DMS53 treated with DMSO at 0.1 percent for 48 hours (cell line): Measurements from ENCODE around the gene ZNF525.
"Not testable (repeated sequence)": the region's sequence is repeated elsewhere in the genome, so short reads cannot be mapped to it uniquely, and the experiment has no call there.

Source experiments
- DNase-seq: peaks from one replicate; lab custom pipeline; 2025; ENCODE audit not compliant: unreplicated experiment; lab: John Stamatoyannopoulos, UW

ZNF525 gene

DNA sequence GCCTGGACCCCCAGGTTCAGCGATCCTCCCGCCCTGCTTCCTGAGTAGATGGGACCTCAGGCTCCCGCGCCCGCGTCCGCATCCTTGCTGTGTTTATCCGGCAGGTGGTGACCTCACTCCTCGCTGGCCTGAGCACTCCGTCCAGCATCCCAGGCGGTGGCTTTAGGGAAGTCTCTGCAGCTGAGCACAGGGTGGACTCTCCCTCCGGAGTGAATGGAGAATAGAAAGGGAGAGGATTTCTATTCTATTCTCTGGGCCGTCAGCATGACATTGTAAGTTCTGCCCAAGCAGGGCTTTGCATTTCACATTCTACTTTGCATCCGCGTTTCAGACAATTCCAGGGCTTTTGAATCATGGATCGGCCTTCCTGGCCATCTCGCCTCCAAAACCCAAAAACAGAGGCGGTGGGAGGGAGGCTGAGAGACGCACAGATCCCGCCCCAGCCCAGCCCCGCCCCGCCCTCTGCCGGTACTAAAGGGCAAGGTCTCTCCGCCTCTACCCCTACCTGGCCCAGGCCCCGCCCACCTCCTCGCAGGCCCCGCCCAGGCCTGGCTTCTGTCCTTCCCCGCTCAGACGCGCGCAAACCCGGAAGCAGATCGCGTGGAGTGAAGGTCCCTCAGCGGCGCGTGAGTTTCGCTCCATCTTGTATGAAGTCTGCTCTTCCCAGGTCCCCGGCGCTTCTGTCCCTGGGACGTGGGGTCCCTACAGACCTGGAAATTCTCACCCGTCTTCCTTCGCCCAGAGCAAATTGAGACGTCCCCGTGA, at the start of gene ZNF525:
Gene ZNF525 (plus strand): TSS at position 572 of the 765 bp plus-strand sequence. CDS start 6,577 bp downstream, outside the sequence.
- peak; percentile 88 for DNase-seq

DNA sequence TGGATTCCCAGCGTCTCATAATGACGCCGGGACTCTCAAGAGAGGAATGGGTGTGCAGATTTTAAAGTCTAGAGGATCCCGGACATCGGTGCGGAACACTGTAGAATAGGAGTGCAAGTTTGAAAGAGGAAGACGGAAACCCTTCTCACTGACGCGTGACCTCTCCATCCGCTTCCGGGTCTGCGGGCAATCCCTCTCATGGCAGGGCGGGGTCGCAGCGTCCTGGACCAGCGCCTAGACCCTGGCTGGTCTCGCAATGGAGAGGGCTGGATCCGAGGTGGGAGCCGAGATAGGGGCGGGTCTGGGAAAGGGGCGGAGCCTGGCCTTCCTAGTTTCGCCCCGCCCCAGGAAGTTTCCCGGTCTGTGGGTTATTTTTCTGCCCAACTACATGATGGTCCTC, 36.5 kb upstream of the ZNF525 start:
- no peak for DNase-seq

DNA sequence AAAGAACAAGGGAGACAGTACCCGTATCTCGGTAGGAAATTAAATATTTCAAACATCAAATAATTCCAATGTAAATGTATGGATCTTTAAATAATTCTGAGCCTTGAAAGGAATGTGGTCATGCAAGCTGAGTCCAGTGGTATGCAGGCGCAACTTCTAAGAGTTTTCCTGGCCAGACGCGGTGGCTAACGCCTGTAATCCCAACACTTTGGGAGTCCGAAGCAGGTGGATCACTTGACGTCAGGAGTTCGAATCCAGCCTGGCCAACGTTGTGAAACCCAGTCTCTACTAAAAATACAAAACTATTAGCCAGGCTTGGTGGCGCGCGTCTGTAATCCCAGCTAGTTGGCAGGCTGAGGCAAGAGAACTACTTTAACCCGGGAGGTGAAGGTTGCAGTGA, 33.0 kb upstream of the ZNF525 start:
- no peak for DNase-seq

DNA sequence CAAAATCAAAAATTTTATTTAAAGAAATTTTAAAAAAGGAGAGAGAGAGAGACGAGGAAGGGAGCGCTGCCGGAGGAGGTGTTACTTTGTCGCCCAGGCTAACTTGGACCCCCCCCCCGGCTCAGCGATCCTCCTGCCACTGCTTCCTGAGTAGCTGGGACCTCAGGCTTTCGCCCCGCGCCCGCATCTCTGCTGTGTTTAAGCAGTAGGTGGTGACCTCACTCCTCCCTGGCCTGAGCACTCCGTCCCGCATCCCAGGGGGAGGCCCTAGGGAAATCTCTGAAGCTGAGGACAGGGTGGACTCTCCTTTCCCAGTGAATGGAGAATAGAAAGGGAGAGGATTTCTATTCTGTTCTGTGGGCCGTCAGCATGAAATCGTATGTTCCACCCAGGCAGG, 32.4 kb upstream of the ZNF525 start:
- no peak for DNase-seq

DNA sequence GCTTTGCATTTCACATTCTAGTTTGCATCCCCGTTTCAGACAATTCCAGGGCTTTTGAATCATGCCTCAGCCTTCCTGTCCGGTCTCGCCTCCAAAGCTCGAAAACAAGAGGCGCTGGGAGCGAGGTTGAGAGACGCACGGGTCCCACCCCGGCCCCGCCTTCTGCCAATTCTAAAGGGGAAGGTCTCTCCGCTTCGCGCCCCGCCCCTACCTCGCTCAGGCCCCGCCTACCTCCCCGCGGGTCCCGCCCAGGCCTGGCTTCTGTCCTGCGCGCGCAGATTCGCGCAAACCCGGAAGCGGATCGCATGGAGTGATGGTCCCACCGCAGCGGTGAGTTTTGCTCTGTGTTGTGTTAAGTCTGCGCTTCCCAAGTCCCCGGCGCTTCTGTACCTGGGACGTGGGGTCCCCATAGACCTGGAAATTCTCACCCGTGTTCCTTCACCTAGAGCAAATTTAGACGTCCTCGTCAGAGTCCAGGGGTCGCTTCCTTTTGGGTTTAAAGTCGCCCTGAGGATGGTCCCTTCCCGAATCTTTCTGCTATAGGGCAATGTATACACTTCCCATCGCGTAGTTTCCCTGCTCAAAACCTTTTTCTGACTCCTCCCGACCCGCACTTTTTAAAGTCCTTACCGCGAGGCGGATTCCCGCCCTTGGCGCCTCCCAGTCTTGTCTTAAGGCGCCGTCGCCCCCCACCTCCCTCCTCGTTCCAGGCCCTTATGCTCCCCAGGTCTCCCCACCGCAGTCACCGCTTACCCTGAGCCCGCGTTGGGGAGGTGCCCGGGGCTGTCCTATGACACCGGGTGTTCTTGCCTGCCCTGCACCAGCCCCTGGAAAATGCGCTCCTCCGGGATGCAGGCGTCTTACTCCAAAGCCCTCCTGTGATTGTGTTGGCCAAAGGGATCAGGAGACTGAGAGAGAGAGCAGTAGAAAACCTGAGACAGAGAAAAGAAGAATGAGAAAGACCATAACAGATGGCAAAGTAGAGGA, 31.7 kb upstream of the ZNF525 start, which contains the start of gene ZNF845:
Gene ZNF845 (plus strand): TSS at position 287 of the 987 bp plus-strand sequence. CDS start 7,559 bp downstream, outside the sequence.
- DNase-seq = peak; percentile 55

DNA sequence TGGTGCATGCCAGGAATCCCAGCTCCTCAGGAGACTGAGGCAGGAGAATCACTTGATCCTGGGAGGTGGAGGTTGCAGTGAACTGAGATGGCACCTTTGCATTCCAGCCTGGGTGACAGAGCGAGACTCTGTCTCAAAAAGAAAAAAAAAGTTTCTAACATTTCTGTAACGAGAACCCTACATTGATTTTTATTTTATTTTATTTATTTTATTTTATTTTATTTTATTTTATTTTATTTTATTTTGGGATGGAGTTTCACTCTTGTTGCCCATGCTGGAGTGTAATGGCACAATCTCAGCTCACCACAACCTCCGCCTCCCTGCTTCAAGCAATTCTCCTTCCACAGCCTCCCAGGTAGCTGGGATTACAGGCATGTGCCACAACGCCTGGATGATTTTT, 21.1 kb upstream of the ZNF525 start:
- not testable (repeated sequence) for DNase-seq

DNA sequence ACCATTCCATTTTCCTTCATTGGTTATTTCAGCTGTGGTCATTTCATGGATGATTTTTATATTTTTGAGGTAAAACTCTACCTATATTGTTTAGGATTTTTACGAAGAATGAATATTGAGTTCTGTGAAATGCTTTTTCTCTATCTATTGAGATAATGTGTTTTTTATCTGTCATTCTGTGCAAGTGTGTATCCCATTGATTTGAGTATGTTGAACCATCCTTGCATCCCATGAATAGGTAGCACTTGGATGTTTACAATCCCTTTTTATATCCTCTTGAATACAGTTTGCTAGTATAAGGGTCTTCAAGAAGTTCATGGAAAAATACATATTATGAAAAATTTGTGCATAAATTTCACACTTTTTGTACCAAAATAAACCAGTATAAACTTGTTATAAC, 9.8 kb upstream of the ZNF525 start:
- DNase-seq = no peak

DNA sequence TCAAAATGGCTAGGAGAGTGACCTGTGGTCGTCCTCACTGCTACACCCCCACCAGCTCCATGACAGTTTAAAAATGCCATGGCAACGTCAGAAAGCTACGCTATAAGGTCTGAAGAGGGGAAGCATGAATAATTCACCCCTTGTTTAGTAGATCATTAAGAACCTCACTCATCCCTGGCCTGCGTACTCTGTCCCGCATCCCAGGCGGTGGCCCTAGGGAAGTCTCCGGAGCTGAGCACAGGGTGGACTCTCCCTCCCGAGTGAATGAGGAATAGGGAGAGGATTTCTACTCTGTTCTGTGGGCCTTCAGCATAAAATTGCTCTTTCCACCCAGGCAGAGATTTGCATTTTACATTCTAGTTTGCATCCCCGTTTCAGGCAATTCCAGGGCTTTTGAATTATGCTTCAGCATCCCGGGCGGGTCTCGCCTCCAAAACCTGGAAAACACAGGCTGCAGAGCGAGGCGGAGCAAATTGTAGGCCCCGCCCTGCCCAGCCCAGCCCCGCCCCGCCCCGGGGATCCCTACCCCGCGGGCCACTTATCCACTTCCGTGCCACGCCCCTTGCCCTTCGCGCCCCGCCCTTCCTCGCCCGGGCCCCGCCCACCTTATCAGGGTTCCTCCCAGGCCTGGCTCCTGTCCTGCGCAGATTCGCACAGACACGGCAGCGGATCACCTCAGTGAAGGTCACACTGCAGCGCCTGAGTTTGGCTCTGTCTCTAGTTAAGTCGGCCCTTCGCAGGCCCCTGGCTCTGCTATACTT, 7.5 kb upstream of the ZNF525 start:
- no peak for DNase-seq

DNA sequence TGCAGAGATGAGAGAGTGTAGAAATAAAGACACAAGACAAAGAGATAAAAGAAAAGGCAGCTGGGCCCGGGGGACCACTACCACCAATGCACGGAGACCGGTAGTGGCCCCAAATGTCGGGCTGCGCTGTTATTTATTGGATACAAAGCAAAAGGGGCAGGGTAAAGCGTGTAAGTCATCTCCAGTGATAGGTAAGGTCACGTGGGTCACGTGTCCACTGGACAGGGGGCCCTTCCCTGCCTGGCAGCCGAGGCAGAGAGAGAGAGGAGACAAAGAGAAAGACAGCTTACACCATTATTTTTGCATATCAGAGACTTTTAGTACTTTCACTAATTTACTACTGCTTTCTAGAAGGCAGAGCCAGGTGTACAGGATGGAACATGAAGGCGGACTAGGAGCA, 5.4 kb upstream of the ZNF525 start:
- DNase-seq = not testable (repeated sequence)

DNA sequence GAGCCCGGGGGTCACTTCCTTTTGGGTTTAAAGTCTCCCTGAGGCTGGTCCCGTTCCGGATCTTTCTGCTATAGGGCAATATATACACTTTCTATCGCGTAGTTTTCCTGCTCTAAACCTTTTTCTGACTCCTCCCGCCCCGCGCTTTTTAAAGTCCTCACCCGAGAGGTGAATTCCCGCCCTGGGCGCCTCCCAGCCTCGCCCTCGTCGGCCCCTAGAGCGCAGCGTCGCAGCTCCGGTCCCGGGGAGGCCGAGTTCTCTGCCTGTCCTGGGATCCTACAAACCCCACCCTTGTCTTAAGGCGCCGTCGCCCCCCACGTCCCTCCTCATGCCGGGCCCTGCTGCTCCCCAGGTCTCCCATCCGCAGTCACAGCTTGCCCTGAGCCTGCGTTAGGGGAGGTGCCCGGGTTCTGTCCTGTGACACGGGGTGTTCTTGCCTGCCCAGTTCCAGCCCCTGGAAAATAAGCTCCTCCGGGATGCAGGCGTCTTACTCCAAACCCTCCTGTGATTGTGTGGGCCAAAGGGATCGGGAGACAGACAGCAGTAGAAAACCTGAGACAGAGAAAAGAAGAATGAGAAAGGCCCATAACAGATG, 491 bp downstream of the ZNF525 start:
- DNase-seq = no peak

DNA sequence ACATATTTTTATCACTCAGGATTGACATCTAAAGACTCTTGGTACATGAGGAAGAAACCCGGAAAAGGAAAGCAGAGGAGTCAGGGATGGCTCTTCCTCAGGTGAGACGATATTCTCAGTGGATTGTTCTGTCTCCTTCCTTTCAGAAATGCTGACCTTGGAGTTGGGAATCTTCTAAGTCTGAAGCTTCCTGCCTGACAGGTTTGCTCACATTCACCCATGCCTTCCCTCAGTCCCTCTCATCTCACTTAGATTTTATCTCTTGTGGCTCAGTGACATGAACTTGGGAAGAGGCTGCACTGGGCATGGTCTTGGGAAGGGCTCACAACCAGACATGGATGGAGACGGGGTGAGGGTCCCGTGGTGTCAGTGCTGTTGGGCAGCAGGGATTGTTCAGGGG, 6.7 kb downstream of the ZNF525 start:
- no peak for DNase-seq

DNA sequence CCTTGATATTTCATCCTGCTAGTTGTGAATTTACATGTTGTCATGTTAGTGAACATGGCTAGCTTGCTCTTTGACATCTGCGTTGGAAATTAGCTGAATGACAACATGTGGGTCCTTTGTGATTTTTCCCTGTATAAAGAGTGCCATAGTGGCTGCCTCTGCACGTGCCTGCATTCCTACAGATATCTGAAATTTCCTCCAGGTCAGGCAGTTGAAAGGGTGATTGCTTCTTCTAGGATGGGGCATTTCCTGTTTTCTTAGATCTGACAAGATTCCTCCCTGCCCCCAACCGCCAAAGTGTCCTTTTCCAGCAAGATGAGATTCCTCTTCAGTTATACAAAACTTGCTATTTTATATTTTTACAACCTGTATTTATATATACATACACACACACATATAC, 8.8 kb downstream of the ZNF525 start:
- DNase-seq = no peak

DNA sequence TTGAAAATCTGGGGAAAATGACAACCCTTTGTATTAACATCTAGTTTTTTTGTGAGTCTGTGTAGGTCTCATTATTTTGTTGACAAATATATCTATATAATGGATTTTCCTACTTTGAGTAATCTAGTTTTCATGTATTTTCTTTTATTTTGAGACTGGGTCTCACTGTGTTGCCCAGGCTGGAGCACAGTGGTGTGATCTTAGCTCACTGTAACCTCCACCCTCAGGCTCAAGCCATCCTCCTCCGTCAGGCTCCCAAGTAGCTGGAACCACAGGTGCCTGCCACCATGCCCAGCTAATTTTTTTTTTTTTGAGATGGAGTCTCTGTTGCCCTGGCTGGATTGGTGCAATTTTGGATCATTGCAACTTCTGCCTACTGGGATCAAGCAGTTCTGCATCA, 9.2 kb downstream of the ZNF525 start:
- DNase-seq = no peak

DNA sequence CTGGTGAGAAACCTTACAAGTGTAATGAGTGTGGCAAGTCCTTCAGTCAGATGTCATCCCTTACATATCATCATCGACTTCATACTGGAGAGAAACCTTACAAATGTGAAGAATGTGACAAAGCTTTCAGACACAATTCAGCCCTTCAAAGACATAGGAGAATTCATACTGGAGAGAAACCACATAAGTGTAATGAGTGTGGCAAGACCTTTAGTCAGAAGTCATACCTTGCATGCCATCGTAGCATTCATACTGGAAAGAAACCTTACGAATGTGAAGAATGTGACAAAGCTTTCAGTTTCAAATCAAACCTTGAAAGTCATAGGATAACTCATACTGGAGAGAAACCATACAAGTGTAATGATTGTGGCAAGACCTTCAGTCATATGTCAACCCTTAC, 15.9 kb downstream of the ZNF525 start:
- no peak for DNase-seq

DNA sequence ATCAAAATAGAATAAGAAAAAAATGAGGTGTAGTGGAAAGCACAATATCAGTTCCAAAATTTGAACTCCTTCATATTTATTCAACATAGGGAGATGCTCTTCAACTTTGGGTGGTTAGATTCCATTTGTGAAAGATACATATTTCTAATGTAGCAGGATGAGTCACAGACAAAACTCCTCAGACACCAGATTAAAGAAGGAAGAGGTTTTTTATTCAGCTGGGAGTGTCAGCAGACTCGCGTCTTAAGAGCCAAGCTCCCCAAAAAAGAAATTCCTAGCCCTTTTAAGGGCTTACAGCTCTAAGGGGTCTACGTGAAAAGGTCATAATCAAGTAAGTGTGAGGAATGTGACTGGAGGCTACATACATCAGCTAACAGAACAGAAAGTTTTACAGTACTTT, 22.7 kb downstream of the ZNF525 start:
- DNase-seq = no peak

DNA sequence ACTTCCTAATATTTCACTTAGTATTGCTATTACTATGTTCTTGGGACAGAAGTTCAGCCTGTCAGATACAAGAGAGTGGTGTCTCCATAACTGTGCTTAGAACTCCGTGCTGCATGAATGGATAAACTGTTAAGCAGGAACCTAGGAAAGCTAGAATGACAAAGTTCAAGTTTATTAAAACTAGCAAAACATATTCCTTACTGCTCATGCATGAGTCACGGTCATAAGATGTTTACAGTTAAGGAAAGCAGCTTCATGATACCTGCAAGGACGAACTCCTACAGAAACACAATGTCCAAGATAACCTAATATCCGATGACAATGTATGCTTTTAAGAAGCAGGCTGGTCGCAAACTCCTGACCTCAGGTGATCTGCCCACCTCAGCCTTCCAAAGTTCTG, 23.4 kb downstream of the ZNF525 start:
- no peak for DNase-seq

DNA sequence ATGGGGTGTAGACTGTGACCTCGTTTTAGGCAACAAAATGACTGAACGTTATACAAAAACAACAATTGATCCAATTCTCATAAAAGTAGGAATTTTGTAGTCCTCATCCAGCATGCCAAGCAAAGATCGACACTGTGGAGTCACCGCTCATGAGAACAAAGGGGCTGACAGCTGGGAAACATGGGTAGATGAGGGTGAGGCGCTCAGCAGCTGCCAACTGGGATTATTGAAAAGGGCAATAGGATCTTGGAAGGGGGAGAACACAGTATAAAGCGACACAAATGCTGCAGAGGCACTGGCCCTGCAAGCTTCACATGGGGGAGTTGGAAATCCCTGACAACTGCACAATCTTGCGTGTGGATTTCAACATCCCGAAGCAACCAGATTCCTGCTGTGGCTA, 24.1 kb downstream of the ZNF525 start:
- DNase-seq = no peak

DNA sequence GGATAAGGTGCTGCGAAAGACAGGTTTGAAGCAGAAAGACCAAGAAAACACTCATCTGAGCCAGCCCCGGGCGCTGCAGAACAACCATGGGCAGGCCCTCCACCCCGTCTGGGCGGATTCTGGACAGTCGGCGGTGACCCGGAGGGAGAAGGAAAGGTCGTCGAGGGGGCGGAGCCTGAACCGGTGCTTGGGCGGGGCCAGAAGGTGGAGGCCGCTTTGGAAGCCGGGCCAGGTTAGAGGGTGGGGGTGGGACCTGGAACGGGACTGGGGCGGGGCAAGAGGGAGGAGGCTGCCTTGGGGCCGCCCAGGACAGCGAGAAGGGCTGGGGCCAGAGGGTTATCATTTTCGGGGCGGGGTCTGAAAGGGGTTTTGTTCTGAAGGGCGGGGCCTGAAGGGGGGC, 24.5 kb downstream of the ZNF525 start:
- no peak for DNase-seq

DNA sequence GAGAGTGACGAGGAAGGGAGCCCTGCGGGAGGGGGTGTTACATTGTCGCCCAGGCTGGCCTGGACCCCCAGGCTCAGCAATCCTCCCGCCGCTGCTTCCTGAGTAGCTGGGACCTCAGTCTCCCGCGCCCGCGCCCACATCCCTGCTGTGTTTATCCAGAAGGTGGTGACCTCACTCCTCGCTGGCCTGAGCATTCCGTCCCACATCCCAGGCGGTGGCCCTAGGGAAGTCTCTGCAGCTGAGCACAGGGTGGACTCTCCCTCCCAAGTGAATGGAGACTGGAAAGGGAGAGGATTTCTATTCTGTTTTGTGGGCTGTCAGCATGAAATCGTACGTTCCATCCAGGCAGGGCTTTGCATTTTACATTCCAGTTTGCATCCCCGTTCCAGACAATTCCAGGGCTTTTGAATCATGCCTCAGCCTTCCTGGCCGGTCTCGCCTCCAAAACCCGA, 29.0 kb downstream of the ZNF525 start:
- DNase-seq = peak; percentile 60

DNA sequence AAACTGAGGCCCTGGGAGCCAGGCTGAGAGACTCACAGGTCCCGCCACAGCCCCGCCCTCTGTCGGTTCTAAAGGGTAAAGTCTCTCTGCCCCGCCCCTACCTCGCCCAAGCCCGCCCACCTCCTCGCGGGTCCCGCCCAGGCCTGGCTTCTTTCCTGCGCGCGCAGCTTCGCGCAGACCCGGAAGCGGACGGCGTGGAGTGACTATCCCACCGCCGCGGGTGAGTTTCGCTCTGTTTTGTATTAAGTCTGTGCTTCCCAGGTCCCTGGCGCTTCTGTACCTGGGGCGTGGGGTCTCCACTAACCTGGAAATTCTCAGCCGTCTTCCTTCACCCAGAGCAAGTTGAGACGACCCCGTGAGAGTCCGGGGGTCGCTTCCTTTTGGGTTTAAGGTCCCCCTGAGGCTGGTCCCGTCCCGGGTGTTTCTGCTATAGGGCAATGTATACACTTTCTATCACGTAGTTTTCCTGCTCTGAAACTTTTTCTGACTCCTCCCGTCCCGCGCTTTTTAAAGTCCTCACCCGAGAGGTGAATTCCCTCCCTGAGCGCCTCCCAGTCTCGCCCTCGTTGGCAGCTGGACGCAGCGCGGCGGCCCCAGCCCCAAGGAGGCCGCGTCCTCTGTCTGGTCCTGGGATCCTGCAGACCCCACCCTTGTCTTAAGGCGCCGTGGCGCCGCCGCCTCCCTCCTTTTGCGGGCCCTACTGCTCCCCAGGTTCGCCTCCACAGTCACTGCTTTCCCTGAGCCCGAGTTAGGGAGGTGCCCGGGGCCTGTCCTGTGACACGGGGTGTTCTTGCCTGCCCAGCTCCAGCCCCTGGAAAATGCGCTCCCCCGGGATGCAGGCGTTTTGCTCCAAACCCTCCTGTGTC, 29.7 kb downstream of the ZNF525 start, which contains the start of gene ZNF765:
Gene ZNF765 (plus strand): TSS at position 176 of the 866 bp plus-strand sequence. CDS start 2,867 bp downstream, outside the sequence.
- peak; percentile 77 for DNase-seq
